IMR-90 (cell line): Measurements from ENCODE around the gene ARHGEF17. TPM values are rescaled to one million over a fixed set of nuclear protein-coding genes. Genes with fewer than 3 reads are reported as not detected.

ENCODE experiments used
- ATAC-seq: fragments of 200-7000 bp; cut with Tn5 transposase; 2 replicates; pipeline ENCODE4 v1.9.1; 2020; ENCODE audit warnings: low read depth, mild to moderate bottlenecking, moderate library complexity
- BruUV-seq: library from RNA; stranded (reverse); fragments of 400-500 nt; replicated peaks from 2 replicates; lab custom pipeline; 2021; lab: Mats Ljungman, UMichigan
- CTCF ChIA-PET: fragments of 300-600 bp; formaldehyde crosslinking; extraction: SDS; loops from one replicate; lab custom pipeline; 2021; ENCODE audit warnings: antibody characterized with exemption; lab: Yijun Ruan, JAX
- POLR2A ChIA-PET: fragments of 300-600 bp; sonication (Branson Sonifier 250); formaldehyde crosslinking; loops from one replicate; lab custom pipeline; 2022; ENCODE audit warnings: antibody characterized with exemption; ENCODE audit not compliant: unreplicated experiment; lab: Charles Lee
- DNase-seq: peaks from one replicate; pipeline ENCODE4 v3.0.0; 2013
- H2AFZ ChIP-seq: replicated peaks from 2 replicates; pipeline ENCODE3; 2013; ENCODE audit warnings: low read length, mild to moderate bottlenecking; ENCODE audit not compliant: poor library complexity
- H2AK5ac ChIP-seq: 2 replicates; pipeline ENCODE4 v1.6.1; 2013; ENCODE audit warnings: low read depth, low read length, inconsistent platforms
- H2AK9ac ChIP-seq: replicated peaks from 2 replicates; pipeline ENCODE3; 2013; ENCODE audit warnings: mild to moderate bottlenecking, low read depth, low read length, moderate library complexity; ENCODE audit not compliant: poor library complexity
- H2BK120ac ChIP-seq: 2 replicates; pipeline ENCODE4 v1.6.1; 2013; ENCODE audit warnings: low read depth, low read length, inconsistent platforms
- H2BK15ac ChIP-seq: 3 replicates; pipeline ENCODE4 v1.6.1; 2013; ENCODE audit warnings: low read depth, low read length, inconsistent platforms
- H2BK20ac ChIP-seq: 2 replicates; pipeline ENCODE4 v1.6.1; 2013; ENCODE audit warnings: low read depth, mild to moderate bottlenecking, inconsistent platforms, low read length, moderate library complexity
- H2BK5ac ChIP-seq: 2 replicates; pipeline ENCODE4 v1.6.1; 2013; ENCODE audit warnings: mild to moderate bottlenecking, low read depth, low read length, inconsistent platforms; ENCODE audit not compliant: poor library complexity, severe bottlenecking
- H3K14ac ChIP-seq: replicated peaks from 2 replicates; pipeline ENCODE4 v1.6.1; 2013; ENCODE audit warnings: low read depth, low read length, inconsistent platforms
- H3K18ac ChIP-seq: 2 replicates; pipeline ENCODE4 v1.6.1; 2013; ENCODE audit warnings: low read depth, low read length, control low read depth
- H3K23ac ChIP-seq: 2 replicates; pipeline ENCODE4 v1.6.1; 2013; ENCODE audit warnings: low read depth, low read length, inconsistent platforms
- H3K27ac ChIP-seq: 2 replicates; pipeline ENCODE4 v1.5.1; 2013; ENCODE audit warnings: mild to moderate bottlenecking, control low read depth, low read length; ENCODE audit not compliant: insufficient read depth
- H3K27me3 ChIP-seq: 2 replicates; pipeline ENCODE4 v1.6.1; 2013; ENCODE audit warnings: low read length; ENCODE audit not compliant: control insufficient read depth, insufficient read depth
- H3K36me3 ChIP-seq: 2 replicates; pipeline ENCODE4 v1.6.1; 2013; ENCODE audit warnings: low read length, mixed read lengths; ENCODE audit not compliant: control insufficient read depth, insufficient read depth
- H3K4ac ChIP-seq: 2 replicates; pipeline ENCODE4 v1.6.1; 2013; ENCODE audit warnings: low read depth, low read length, inconsistent platforms
- H3K4me1 ChIP-seq: 2 replicates; pipeline ENCODE4 v1.6.1; 2013; ENCODE audit warnings: low read length, mixed read lengths; ENCODE audit not compliant: control insufficient read depth, insufficient read depth
- H3K4me2 ChIP-seq: 2 replicates; pipeline ENCODE4 v1.6.1; 2013; ENCODE audit warnings: low read depth, mild to moderate bottlenecking, control low read depth, low read length, moderate library complexity
- H3K4me3 ChIP-seq: 2 replicates; pipeline ENCODE4 v1.5.1; 2013; ENCODE audit warnings: low read depth, mild to moderate bottlenecking, control low read depth, low read length, moderate library complexity; ENCODE audit not compliant: insufficient read depth
- H3K56ac ChIP-seq: 2 replicates; pipeline ENCODE4 v1.6.1; 2013; ENCODE audit warnings: low read length, inconsistent platforms; ENCODE audit not compliant: insufficient read depth; ENCODE audit errors: extremely low read depth
- H3K79me1 ChIP-seq, 2 experiments: 2 replicates each; pipeline ENCODE4 v1.6.1; 2013; ENCODE audit warnings: low read length in 2 of 2, inconsistent platforms in 1 of 2, low read depth in 1 of 2
- H3K9ac ChIP-seq: 2 replicates; pipeline ENCODE4 v1.6.1; 2013; ENCODE audit warnings: low read depth, low read length, control low read depth
- H3K9me1 ChIP-seq: 2 replicates; pipeline ENCODE4 v1.6.1; 2013; ENCODE audit warnings: low read length, inconsistent platforms; ENCODE audit not compliant: insufficient read depth
- H3K9me3 ChIP-seq: 2 replicates; pipeline ENCODE4 v1.6.1; 2013; ENCODE audit warnings: low read length; ENCODE audit not compliant: control insufficient read depth, insufficient read depth
- H4K20me1 ChIP-seq: 2 replicates; pipeline ENCODE4 v1.6.1; 2013; ENCODE audit warnings: low read length, inconsistent platforms; ENCODE audit not compliant: insufficient read depth
- H4K5ac ChIP-seq: 2 replicates; pipeline ENCODE4 v1.6.1; 2013; ENCODE audit warnings: mild to moderate bottlenecking, low read depth, low read length, control low read depth
- H4K8ac ChIP-seq, 2 experiments: 2 replicates each; pipeline ENCODE4 v1.6.1; 2013; ENCODE audit warnings: low read depth in 2 of 2, low read length in 2 of 2, control low read depth in 1 of 2, inconsistent platforms in 1 of 2
- H4K91ac ChIP-seq: 2 replicates; pipeline ENCODE4 v1.6.1; 2013; ENCODE audit warnings: low read depth, low read length, inconsistent platforms; ENCODE audit not compliant: insufficient read depth
- NFE2L2 ChIP-seq: fragments of 150-350 bp; IDR thresholded peaks from 2 replicates; pipeline ENCODE4 v1.6.1; 2016; ENCODE audit warnings: low read depth, mild to moderate bottlenecking, low read length
- POLR2A ChIP-seq: IDR thresholded peaks from 2 replicates; pipeline ENCODE4 v1.6.1; 2012; ENCODE audit warnings: mild to moderate bottlenecking, low read depth, low read length
- RAD21 ChIP-seq: IDR thresholded peaks from 2 replicates; pipeline ENCODE4 v1.6.1; 2012; ENCODE audit warnings: low read length, improper control_type of control experiment
- RCOR1 ChIP-seq: IDR thresholded peaks from 2 replicates; pipeline ENCODE4 v1.6.1; 2012; ENCODE audit warnings: mild to moderate bottlenecking, low read length, improper control_type of control experiment; ENCODE audit not compliant: insufficient replicate concordance
- RFX5 ChIP-seq: IDR thresholded peaks from 2 replicates; pipeline ENCODE4 v1.8.0; 2012; ENCODE audit warnings: low read depth, mild to moderate bottlenecking, low read length, moderate library complexity
- WGBS, 2 experiments: methylation state at CpG; one replicate each; pipeline versions ENCODE4 v1.1.5 to v1.1.7; 2013; ENCODE audit warnings: missing lambda C conversion rate in 2 of 2; ENCODE audit not compliant: insufficient read length in 1 of 2; ENCODE audit errors: extremely low coverage in 2 of 2; 5-methylcytosine and 5-hydroxymethylcytosine counted together
- dilution Hi-C: fragments of 300-500 bp; cut with HindIII; formaldehyde crosslinking; loops from one replicate; pipeline ENCODE4 v1.14.3; 2018; ENCODE audit warnings: low sequenced_read_pairs; ENCODE audit not compliant: unreplicated experiment
- in situ Hi-C: fragments of 300-500 bp; cut with MboI; formaldehyde crosslinking; loops from 3 replicates; pipeline ENCODE4 v1.14.3; 2019; ENCODE audit warnings: low sequenced_read_pairs, inconsistent platforms, mixed read lengths
- intact Hi-C: fragments of 100-400 bp; cut with micrococcal nuclease; formaldehyde crosslinking; loops from 2 replicates; pipeline ENCODE4 v1.10.0; 2022
- polyA plus RNA-seq, 3 experiments: library from polyadenylated mRNA; depleted of rRNA; stranded (reverse); fragments of >200 nt; gene quantifications; 2 replicates each; pipeline ENCODE4 v1.2.3, GENCODE V29; 2012; ENCODE audit warnings: low replicate concordance in 1 of 3
- total RNA-seq: library from RNA; depleted of rRNA; stranded (reverse); fragments of >200 nt; gene quantifications from 2 replicates; pipeline ENCODE4 v1.2.3, GENCODE V29; 2012
- TF ChIP-seq, protein P1 (sequence below): fragments of 150-350 bp; IDR thresholded peaks from 2 replicates; pipeline ENCODE4 v1.6.1; 2016; ENCODE audit warnings: low read depth, mild to moderate bottlenecking, low read length, moderate library complexity, borderline replicate concordance

ARHGEF17 gene
- total and polyA plus RNA-seq, 2 of the 4 experiments (the other 2 are of a cell fraction) = 21.7 to 97.7 TPM

DNA sequence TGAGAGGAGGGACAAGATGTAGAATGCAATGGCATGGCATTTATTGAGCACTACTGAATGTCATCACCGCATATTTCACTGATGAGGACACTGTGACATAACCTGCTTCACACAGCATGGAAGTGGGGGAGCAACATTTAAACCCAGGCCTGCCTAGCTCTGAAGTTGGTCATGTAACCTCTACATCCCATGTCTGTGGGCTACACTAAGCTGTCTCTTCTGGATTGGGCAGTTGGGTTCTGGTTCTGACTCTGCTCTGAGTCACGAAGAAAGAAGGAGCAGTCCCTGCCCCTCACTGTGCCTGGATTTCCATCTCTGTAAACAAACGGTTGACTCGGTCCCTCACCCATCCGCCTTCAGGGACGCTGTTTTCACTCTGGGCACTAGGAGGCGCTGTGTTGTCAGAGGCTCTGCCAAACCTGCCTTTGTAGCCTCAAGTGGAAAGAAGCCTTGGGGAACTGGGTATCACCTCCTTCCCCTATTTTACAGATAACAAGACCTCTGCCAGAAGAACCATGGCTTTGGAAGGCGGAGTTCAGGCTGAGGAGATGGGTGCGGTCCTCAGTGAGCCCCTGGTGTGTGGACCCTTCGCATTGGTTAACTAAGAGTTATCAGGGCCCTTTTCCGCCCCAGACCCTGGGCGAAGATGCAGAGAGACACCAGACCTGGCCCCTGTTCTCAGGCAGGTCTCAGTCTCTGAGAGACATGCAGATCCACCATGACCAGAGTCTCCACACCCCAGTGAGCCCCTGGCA, 12.7 kb upstream of the ARHGEF17 start (continued):
- peak; percentile 79 for TF ChIP-seq RCOR1
- no peak for TF ChIP-seq RFX5

DNA sequence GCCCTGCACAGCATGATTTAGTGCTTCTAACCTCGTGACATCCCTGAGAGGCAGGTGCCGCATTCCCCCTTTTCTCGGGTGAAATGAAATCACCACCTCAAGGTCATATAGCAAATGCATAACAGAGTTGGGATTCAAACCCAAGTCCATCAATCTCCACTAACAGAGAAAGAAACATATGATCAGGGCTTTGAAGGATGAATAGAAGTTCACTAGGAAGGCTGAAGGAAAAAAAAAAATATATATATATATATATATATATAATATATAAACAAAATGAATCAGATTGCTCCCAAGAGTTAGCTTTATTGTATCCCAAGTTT, 12.1 kb upstream of the ARHGEF17 start:
- in situ Hi-C loops = loop anchor here (5.0 kb wide), 1 partner anchor 41 kb away; no protein-coding TSS in a partner anchor
- peak overlapping the region in 1 of 2 experiments; percentile 63; a peak in 1 of 4 replicates for H4K8ac ChIP-seq
- H2BK15ac ChIP-seq = no peak overlapping the region; the same call in 2 of the 3 replicates
- H3K4me1 ChIP-seq = peaks cover 2% of the 10 kb centered on the region
- no peak overlapping the region for H3K56ac ChIP-seq
- H4K5ac ChIP-seq = no peak overlapping the region
- intact Hi-C loops = loop anchor here (1.0 kb wide), 2 partner anchors 39 to 97 kb away; no protein-coding TSS in a partner anchor
- peak overlapping the region; percentile 80 for H2AK9ac ChIP-seq
- H2BK120ac ChIP-seq = no peak overlapping the region; the same call in 1 of the 2 replicates
- H3K23ac ChIP-seq = no peak overlapping the region
- TF ChIP-seq NFE2L2 (no peak), RAD21 (no peak), POLR2A (no peak)
- TF ChIP-seq, protein P1, sequence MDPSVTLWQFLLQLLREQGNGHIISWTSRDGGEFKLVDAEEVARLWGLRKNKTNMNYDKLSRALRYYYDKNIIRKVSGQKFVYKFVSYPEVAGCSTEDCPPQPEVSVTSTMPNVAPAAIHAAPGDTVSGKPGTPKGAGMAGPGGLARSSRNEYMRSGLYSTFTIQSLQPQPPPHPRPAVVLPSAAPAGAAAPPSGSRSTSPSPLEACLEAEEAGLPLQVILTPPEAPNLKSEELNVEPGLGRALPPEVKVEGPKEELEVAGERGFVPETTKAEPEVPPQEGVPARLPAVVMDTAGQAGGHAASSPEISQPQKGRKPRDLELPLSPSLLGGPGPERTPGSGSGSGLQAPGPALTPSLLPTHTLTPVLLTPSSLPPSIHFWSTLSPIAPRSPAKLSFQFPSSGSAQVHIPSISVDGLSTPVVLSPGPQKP = no peak
- dilution Hi-C loops = no loop called here
- H3K27ac ChIP-seq = no peak overlapping the region; the same call in 1 of the 2 replicates
- DNase-seq = no peak
- H3K27me3 ChIP-seq = no peaks in the 10 kb centered on the region
- no peak for ATAC-seq
- peak overlapping the region; percentile 76 for H3K4ac ChIP-seq
- POLR2A ChIA-PET = no interaction called here
- H3K4me2 ChIP-seq = no peak overlapping the region
- no peak overlapping the region for H3K18ac ChIP-seq
- peak overlapping the region; percentile 93 for H2AK5ac ChIP-seq
- H3K14ac ChIP-seq = peak overlapping the region; percentile 41; the same call in 1 of the 2 replicates
- no TSS peak for BruUV-seq
- CTCF ChIA-PET = no interaction called here
- H3K9me3 ChIP-seq = no peaks in the 10 kb centered on the region
- H4K91ac ChIP-seq = no peak overlapping the region
- no peaks in the 10 kb centered on the region for H3K36me3 ChIP-seq
- peak overlapping the region; percentile 80 for H2AFZ ChIP-seq
- no peak overlapping the region for H3K9ac ChIP-seq
- H3K79me1 ChIP-seq = no peaks in the 10 kb centered on the region
- WGBS, 2 experiments = no CpG with 5 or more reads among the region's 3 CpGs
- peak overlapping the region; percentile 20; the same call in 1 of the 2 replicates for H2BK20ac ChIP-seq
- peaks cover 12% of the 10 kb centered on the region for H3K9me1 ChIP-seq
- H2BK5ac ChIP-seq = peak overlapping the region; percentile 63
- H4K20me1 ChIP-seq = no peaks in the 10 kb centered on the region
- H3K4me3 ChIP-seq = no peak overlapping the region
